ENCODE results near the gene RAB38. TPM values are rescaled to one million over a fixed set of nuclear protein-coding genes. Genes with fewer than 3 reads are reported as not detected.

RAB38 gene
- total RNA-seq, 2 experiments from 2014 or later = 0.19 TPM; not detected in 1

GRCh38 chr11:88179141-88179540 is 3.9 kb upstream of the RAB38 start:
- Histone ChIP-seq H3K9me3 (ENCODE audit: low read length) (no peaks in the 10 kb centered on the region), H3K36me3 (ENCODE audit: insufficient read depth, low read length) (no peaks in the 10 kb centered on the region), H3K27ac (ENCODE audit: low read depth, low read length, poor library complexity, severe bottlenecking) (no peak overlapping the region), H3K79me2 (ENCODE audit: insufficient read depth, low read depth, low read length) (no peaks in the 10 kb centered on the region), H2AFZ (ENCODE audit: low read length) (no peak overlapping the region), H3K4me2 (ENCODE audit: low read length) (no peak overlapping the region), H4K20me1 (ENCODE audit: insufficient read depth, low read length) (no peaks in the 10 kb centered on the region), H3K9me2 (ENCODE audit: insufficient read depth, low read length) (no peaks in the 10 kb centered on the region), H3K4me1 (ENCODE audit: insufficient read depth, low read length, poor library complexity, severe bottlenecking) (no peaks in the 10 kb centered on the region), H3K4me3 (ENCODE audit: low read depth, low read length, poor library complexity, severe bottlenecking) (no peak overlapping the region)
- BruUV-seq (replicated peaks) = no TSS peak
- DNase-seq (ENCODE audit: low spot score) = no peak
- no peak for TF ChIP-seq CTCF (conservative IDR thresholded peaks at IDR 0.05; ENCODE audit: low read length)
- TF ChIP-seq EZH2phosphoT487 (IDR thresholded peaks at IDR 0.05; ENCODE audit: borderline replicate concordance, low read depth, low read length) = no peak
- intact Hi-C loops (cut with micrococcal nuclease; ENCODE audit: unreplicated experiment) = no loop called here
- POLR2A ChIA-PET = no interaction called here
- CTCF ChIA-PET (ENCODE audit: unreplicated experiment) = no interaction called here

GRCh38 chr11:88178191-88178590 is 2.9 kb upstream of the RAB38 start:
- no peak overlapping the region for H3K4me2 ChIP-seq (ENCODE audit: low read length)
- no peak overlapping the region for H3K27ac ChIP-seq (ENCODE audit: low read depth, low read length, poor library complexity, severe bottlenecking)
- no peaks in the 10 kb centered on the region for H3K36me3 ChIP-seq (ENCODE audit: insufficient read depth, low read length)
- H3K79me2 ChIP-seq (ENCODE audit: insufficient read depth, low read depth, low read length) = no peaks in the 10 kb centered on the region
- H3K4me3 ChIP-seq (ENCODE audit: low read depth, low read length, poor library complexity, severe bottlenecking) = no peak overlapping the region
- no peak for DNase-seq (ENCODE audit: low spot score)
- no peaks in the 10 kb centered on the region for H3K9me2 ChIP-seq (ENCODE audit: insufficient read depth, low read length)
- no peak overlapping the region for H2AFZ ChIP-seq (ENCODE audit: low read length)
- no peaks in the 10 kb centered on the region for H4K20me1 ChIP-seq (ENCODE audit: insufficient read depth, low read length)
- ChIA-PET POLR2A (interaction anchor here (0.6 to 1.3 kb wide), 3 partner anchors 9 to 672 kb away, joined by 3 to 5 read pairs (median 4); no protein-coding TSS in a partner anchor), CTCF (ENCODE audit: unreplicated experiment) (interaction anchor here (0.5 kb wide), 1 partner anchor 510 kb away, joined by 3 read pairs; no protein-coding TSS in a partner anchor)
- no peaks in the 10 kb centered on the region for H3K9me3 ChIP-seq (ENCODE audit: low read length)
- BruUV-seq (replicated peaks) = no TSS peak
- H3K4me1 ChIP-seq (ENCODE audit: insufficient read depth, low read length, poor library complexity, severe bottlenecking) = no peaks in the 10 kb centered on the region
- TF ChIP-seq CTCF (conservative IDR thresholded peaks at IDR 0.05; ENCODE audit: low read length) = no peak
- no peak for TF ChIP-seq EZH2phosphoT487 (IDR thresholded peaks at IDR 0.05; ENCODE audit: borderline replicate concordance, low read depth, low read length)
- intact Hi-C loops (cut with micrococcal nuclease; ENCODE audit: unreplicated experiment) = no loop called here

GRCh38 chr11:88175569-88176075 is 379 bp upstream of the RAB38 start:
- no TSS peak for BruUV-seq (replicated peaks)
- H3K9me2 ChIP-seq (ENCODE audit: insufficient read depth, low read length) = no peaks in the 10 kb centered on the region
- H3K36me3 ChIP-seq (ENCODE audit: insufficient read depth, low read length) = no peaks in the 10 kb centered on the region
- no peak overlapping the region for H3K27ac ChIP-seq (ENCODE audit: low read depth, low read length, poor library complexity, severe bottlenecking)
- no peak overlapping the region for H3K4me3 ChIP-seq (ENCODE audit: low read depth, low read length, poor library complexity, severe bottlenecking)
- no peak overlapping the region for H2AFZ ChIP-seq (ENCODE audit: low read length)
- H4K20me1 ChIP-seq (ENCODE audit: insufficient read depth, low read length) = no peaks in the 10 kb centered on the region
- no peak overlapping the region for H3K4me2 ChIP-seq (ENCODE audit: low read length)
- TF ChIP-seq EZH2phosphoT487 (IDR thresholded peaks at IDR 0.05; ENCODE audit: borderline replicate concordance, low read depth, low read length) = no peak
- no peak for TF ChIP-seq CTCF (conservative IDR thresholded peaks at IDR 0.05; ENCODE audit: low read length)
- intact Hi-C loops (cut with micrococcal nuclease; ENCODE audit: unreplicated experiment) = no loop called here
- H3K4me1 ChIP-seq (ENCODE audit: insufficient read depth, low read length, poor library complexity, severe bottlenecking) = no peaks in the 10 kb centered on the region
- no peaks in the 10 kb centered on the region for H3K9me3 ChIP-seq (ENCODE audit: low read length)
- no peaks in the 10 kb centered on the region for H3K79me2 ChIP-seq (ENCODE audit: insufficient read depth, low read depth, low read length)
- CTCF ChIA-PET (ENCODE audit: unreplicated experiment) = no interaction called here
- no peak for DNase-seq (ENCODE audit: low spot score)
- POLR2A ChIA-PET = interaction anchor here (0.6 to 1.1 kb wide), 2 partner anchors 16 to 108 kb away, joined by 3 to 4 read pairs; no protein-coding TSS in a partner anchor

Measured in OCI-LY7 (cell line).